NT2/D1 (cell line): Measurements from ENCODE around the gene MRPL37.

Experiments used
- SUZ12 ChIP-seq: IDR thresholded peaks from 2 replicates; pipeline ENCODE4 v1.6.1; 2011; ENCODE audit not compliant: insufficient read length, insufficient read depth; ENCODE audit errors: extremely low read depth
- YY1 ChIP-seq: IDR thresholded peaks from 2 replicates; pipeline ENCODE4 v1.6.1; 2011; ENCODE audit not compliant: insufficient read length, insufficient read depth
- ZNF274 ChIP-seq: IDR thresholded peaks from 2 replicates; pipeline ENCODE4 v1.6.1; 2011; ENCODE audit warnings: mild to moderate bottlenecking, low read depth, low read length

- TF ChIP-seq YY1: no peak
- TF ChIP-seq ZNF274: no peak
- no peak for TF ChIP-seq SUZ12
Observed at GRCh38 chr1:54241364-54241763, 41.4 kb downstream of the MRPL37 start.
